HepG2 (cell line): Measurements from ENCODE around the gene INSIG1. TPM values are rescaled to one million over a fixed set of nuclear protein-coding genes. Genes with fewer than 3 reads are reported as not detected.

ENCODE experiments used
- GZF1 ChIP-seq: sonication (generic); formaldehyde crosslinking; IDR thresholded peaks from 2 replicates; pipeline ENCODE4 v1.5.1; 2020; ENCODE audit warnings: mild to moderate bottlenecking, missing genetic modification reagents
- MED1 ChIP-seq: sonication (generic); formaldehyde crosslinking; IDR thresholded peaks from 2 replicates; pipeline ENCODE4 v1.4.0; 2020; ENCODE audit warnings: missing genetic modification reagents
- PCBP1 ChIP-seq: fragments of 200-400 bp; formaldehyde crosslinking; IDR thresholded peaks from 2 replicates; pipeline ENCODE4 v1.6.1; 2017; ENCODE audit warnings: mild to moderate bottlenecking, low read depth, low read length, borderline replicate concordance
- YEATS4 ChIP-seq: sonication (generic); formaldehyde crosslinking; IDR thresholded peaks from 2 replicates; pipeline ENCODE4 v1.4.0; 2020; ENCODE audit warnings: missing genetic modification reagents, borderline replicate concordance
- polyA plus RNA-seq, 8 experiments: library from polyadenylated mRNA; depleted of rRNA in 3 of 8; stranded (reverse) in 7 of 8; unstranded in 1 of 8; fragments of >200 nt; fragmentation: Illumina TruSeq in 4 of 8; extraction: Trizol in 4 of 8; gene quantifications; 2 replicates each; pipeline versions ENCODE4 v1.2.1 to v1.2.3, GENCODE V29; 2011 to 2016; ENCODE audit warnings: low read depth in 4 of 8, missing spikeins in 1 of 8, mixed read lengths in 1 of 8; ENCODE audit not compliant: insufficient read depth in 1 of 8
- total RNA-seq, 5 experiments: library from RNA; depleted of rRNA; stranded (reverse); fragments of >200 nt; fragmentation: Illumina TruSeq; extraction: Trizol; gene quantifications; 2 replicates each; pipeline ENCODE4 v1.2.3, GENCODE V29; 2016; ENCODE audit warnings: low read depth in 1 of 5
- TF ChIP-seq, protein P1 (sequence below): sonication (generic); formaldehyde crosslinking; IDR thresholded peaks from one replicate; pipeline ENCODE4 v1.5.1; 2020; ENCODE audit warnings: mild to moderate bottlenecking, missing genetic modification reagents; ENCODE audit errors: not compliant biosample characterization
- TF ChIP-seq, protein P2 (sequence below), 2 experiments: sonication (generic) in 1 of 2; formaldehyde crosslinking in 1 of 2; IDR thresholded peaks; 2 replicates each; pipeline versions ENCODE4 v1.6.1 to v1.9.0; 2014 to 2022; ENCODE audit warnings: antibody characterized with exemption in 1 of 2, borderline replicate concordance in 1 of 2, inconsistent platforms in 1 of 2, low read depth in 1 of 2, missing genetic modification reagents in 1 of 2
- TF ChIP-seq, protein P3 (sequence below), 2 experiments: sonication (generic) in 1 of 2; formaldehyde crosslinking in 1 of 2; IDR thresholded peaks; 2 replicates each; pipeline versions ENCODE4 v1.4.0 to v1.6.1; 2016 to 2020; ENCODE audit warnings: borderline replicate concordance in 1 of 2, low read depth in 1 of 2, mild to moderate bottlenecking in 1 of 2, missing genetic modification reagents in 1 of 2

Gene INSIG1
- total and polyA plus RNA-seq, 2 of the 13 experiments (the other 11 are each of a cell fraction or from before 2014, with no cell fraction given): 0.07 to 0.11 TPM

- TF ChIP-seq, protein P1, sequence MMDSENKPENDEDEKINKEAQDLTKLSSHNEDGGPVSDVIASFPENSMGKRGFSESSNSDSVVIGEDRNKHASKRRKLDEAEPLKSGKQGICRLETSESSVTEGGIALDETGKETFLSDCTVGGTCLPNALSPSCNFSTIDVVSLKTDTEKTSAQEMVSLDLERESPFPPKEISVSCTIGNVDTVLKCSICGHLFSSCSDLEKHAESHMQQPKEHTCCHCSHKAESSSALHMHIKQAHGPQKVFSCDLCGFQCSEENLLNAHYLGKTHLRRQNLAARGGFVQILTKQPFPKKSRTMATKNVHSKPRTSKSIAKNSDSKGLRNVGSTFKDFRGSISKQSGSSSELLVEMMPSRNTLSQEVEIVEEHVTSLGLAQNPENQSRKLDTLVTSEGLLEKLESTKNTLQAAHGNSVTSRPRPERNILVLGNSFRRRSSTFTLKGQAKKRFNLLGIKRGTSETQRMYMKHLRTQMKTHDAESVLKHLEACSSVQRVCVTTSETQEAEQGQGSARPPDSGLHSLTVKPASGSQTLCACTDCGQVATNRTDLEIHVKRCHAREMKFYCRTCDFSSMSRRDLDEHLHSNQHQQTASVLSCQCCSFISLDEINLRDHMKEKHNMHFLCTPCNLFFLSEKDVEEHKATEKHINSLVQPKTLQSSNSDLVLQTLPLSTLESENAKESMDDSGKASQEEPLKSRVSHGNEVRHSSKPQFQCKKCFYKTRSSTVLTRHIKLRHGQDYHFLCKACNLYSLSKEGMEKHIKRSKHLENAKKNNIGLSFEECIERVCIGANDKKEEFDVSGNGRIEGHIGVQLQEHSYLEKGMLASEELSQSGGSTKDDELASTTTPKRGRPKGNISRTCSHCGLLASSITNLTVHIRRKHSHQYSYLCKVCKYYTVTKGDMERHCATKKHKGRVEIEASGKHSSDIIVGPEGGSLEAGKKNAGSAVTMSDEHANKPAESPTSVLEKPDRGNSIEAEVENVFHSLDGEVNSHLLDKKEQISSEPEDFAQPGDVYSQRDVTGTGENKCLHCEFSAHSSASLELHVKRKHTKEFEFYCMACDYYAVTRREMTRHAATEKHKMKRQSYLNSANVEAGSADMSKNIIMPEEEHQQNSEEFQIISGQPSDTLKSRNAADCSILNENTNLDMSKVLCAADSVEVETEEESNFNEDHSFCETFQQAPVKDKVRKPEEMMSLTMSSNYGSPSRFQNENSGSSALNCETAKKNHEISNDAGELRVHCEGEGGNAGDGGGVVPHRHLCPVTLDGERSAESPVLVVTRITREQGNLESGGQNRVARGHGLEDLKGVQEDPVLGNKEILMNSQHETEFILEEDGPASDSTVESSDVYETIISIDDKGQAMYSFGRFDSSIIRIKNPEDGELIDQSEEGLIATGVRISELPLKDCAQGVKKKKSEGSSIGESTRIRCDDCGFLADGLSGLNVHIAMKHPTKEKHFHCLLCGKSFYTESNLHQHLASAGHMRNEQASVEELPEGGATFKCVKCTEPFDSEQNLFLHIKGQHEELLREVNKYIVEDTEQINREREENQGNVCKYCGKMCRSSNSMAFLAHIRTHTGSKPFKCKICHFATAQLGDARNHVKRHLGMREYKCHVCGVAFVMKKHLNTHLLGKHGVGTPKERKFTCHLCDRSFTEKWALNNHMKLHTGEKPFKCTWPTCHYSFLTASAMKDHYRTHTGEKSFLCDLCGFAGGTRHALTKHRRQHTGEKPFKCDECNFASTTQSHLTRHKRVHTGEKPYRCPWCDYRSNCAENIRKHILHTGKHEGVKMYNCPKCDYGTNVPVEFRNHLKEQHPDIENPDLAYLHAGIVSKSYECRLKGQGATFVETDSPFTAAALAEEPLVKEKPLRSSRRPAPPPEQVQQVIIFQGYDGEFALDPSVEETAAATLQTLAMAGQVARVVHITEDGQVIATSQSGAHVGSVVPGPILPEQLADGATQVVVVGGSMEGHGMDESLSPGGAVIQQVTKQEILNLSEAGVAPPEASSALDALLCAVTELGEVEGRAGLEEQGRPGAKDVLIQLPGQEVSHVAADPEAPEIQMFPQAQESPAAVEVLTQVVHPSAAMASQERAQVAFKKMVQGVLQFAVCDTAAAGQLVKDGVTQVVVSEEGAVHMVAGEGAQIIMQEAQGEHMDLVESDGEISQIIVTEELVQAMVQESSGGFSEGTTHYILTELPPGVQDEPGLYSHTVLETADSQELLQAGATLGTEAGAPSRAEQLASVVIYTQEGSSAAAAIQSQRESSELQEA (CRISPR knock-in tag): no peak
- TF ChIP-seq, protein P2, sequence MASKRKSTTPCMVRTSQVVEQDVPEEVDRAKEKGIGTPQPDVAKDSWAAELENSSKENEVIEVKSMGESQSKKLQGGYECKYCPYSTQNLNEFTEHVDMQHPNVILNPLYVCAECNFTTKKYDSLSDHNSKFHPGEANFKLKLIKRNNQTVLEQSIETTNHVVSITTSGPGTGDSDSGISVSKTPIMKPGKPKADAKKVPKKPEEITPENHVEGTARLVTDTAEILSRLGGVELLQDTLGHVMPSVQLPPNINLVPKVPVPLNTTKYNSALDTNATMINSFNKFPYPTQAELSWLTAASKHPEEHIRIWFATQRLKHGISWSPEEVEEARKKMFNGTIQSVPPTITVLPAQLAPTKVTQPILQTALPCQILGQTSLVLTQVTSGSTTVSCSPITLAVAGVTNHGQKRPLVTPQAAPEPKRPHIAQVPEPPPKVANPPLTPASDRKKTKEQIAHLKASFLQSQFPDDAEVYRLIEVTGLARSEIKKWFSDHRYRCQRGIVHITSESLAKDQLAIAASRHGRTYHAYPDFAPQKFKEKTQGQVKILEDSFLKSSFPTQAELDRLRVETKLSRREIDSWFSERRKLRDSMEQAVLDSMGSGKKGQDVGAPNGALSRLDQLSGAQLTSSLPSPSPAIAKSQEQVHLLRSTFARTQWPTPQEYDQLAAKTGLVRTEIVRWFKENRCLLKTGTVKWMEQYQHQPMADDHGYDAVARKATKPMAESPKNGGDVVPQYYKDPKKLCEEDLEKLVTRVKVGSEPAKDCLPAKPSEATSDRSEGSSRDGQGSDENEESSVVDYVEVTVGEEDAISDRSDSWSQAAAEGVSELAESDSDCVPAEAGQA (IDR thresholded peaks at IDR 0.05; ENCODE audit: low read depth): no peak
- TF ChIP-seq, protein P2 (CRISPR knock-in tag; IDR thresholded peaks at IDR 0.05; ENCODE audit: borderline replicate concordance): no peak
- TF ChIP-seq MED1 (CRISPR knock-in tag): no peak
- no peak for TF ChIP-seq PCBP1
- TF ChIP-seq GZF1 (CRISPR knock-in tag): no peak
- TF ChIP-seq YEATS4: no peak
- TF ChIP-seq, protein P3, sequence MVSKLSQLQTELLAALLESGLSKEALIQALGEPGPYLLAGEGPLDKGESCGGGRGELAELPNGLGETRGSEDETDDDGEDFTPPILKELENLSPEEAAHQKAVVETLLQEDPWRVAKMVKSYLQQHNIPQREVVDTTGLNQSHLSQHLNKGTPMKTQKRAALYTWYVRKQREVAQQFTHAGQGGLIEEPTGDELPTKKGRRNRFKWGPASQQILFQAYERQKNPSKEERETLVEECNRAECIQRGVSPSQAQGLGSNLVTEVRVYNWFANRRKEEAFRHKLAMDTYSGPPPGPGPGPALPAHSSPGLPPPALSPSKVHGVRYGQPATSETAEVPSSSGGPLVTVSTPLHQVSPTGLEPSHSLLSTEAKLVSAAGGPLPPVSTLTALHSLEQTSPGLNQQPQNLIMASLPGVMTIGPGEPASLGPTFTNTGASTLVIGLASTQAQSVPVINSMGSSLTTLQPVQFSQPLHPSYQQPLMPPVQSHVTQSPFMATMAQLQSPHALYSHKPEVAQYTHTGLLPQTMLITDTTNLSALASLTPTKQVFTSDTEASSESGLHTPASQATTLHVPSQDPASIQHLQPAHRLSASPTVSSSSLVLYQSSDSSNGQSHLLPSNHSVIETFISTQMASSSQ (IDR thresholded peaks at IDR 0.05; ENCODE audit: low read depth): no peak
- TF ChIP-seq, protein P3 (CRISPR knock-in tag; IDR thresholded peaks at IDR 0.05; ENCODE audit: borderline replicate concordance): no peak
These were observed 13.0 kb upstream of the INSIG1 start (continued) for GRCh38 chr7:155284496-155285274.
